Stimulated activated CD4-positive, alpha-beta T cell treated with anti-CD3 and anti-CD28 coated beads, Interleukin-12 subunit alpha, Interleukin-12 subunit beta, amount 100 ng/mL, for 24 hours (primary cell): ENCODE data around the gene MID1.

Experiments used
- DNase-seq, 2 experiments: peaks; one replicate each; pipeline ENCODE4 v3.0.0-alpha.2; 2020; ENCODE audit warnings: low read depth in 2 of 2

MID1 gene

DNA sequence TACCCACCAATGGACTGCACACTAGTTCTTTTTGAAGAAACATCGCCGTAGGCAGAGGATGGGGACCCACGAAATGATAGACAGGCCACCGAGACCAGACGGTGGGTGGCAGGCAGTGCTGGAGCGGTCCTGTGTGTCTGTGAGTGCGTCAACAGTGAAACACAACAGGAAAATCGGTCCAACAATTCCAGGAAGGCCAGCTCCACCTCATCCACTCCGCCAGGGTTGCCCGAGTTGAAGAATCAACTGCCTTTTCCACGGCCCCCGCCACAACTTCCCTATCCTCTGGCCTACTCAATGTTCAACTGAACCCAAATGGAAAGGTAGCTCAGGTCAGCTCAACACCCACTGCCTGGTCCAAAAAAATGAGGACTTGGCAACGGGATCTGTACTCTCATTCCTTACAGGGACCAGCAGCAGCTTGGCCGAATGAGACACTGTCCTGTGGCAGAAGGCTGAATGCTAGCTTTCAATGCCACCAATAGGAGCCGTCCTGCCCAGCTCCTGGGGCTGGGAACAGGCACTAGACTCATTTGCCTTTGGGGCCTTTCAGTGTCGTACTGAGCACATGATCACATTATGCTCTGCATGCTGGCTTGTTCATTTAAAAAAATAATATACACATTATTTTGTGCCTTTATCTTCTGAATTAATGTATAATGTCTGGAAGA is 43.5 kb downstream of the MID1 start:
- no peak for DNase-seq

DNA sequence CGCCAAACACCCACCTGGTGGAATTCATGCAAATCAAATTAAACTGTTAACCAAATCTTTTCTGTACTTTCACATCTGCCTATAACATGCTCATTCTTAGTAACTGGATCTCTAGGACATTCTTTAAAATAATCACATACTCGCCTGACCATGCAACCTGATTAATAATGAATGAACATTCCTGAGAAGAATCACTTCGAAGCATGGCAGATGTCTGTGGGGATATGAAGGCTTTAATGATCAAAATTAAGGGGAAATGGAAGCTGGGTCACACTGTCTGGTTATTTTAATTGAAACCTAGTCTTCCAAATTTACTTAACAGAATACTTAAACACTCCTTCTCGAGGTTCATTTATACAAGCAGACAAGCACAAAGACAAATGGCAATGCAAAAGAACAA is 44.2 kb downstream of the MID1 start:
- DNase-seq = no peak

DNA sequence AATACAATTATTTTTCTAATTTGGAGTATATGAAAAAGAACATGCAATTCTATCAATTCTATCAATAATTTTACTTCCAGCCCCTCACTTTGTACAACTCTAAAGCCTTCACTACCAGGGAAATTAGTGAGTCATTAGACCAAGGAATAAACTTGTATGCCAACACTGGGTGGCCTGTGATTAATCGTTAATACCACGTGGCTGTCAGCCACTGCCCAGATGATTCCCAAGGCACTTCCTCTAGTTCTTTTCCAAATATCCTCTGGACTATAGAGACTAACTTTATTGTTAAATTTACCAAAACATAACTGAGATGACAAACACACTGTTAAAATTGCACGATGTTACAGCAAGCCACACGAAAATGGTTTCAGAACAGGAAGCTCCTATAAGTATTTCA is 45.7 kb downstream of the MID1 start:
- DNase-seq = no peak

GRCh38 chrX:10571260-10571659 is 49.1 kb downstream of the MID1 start:
- no peak for DNase-seq

GRCh38 chrX:10570601-10571000 is 49.8 kb downstream of the MID1 start:
- DNase-seq = no peak

GRCh38 chrX:10569946-10570345 is 50.4 kb downstream of the MID1 start:
- DNase-seq = no peak

- DNase-seq = no peak
These were observed 52.0 kb downstream of the MID1 start for GRCh38 chrX:10568428-10568827.

DNA sequence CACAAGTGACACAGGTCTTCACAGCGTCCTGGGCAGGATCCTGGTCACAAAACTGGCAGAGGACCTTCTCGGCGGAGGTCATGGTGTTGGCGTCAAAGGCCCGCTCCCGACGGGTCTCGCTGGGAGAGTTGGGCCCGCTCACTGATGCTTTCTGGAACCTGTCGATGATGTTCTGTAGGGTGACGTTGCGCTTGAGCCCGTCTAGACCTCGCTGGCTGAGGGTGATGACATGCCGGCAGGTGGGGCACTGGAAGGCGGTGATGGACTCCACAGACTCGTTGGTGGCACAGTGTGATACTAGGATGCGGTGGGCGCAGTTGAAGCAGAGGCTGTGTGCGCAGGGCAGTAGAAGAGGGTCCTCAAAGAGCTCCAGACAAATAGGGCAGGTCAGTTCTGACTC is 53.2 kb downstream of the MID1 start:
- no peak for DNase-seq

DNA sequence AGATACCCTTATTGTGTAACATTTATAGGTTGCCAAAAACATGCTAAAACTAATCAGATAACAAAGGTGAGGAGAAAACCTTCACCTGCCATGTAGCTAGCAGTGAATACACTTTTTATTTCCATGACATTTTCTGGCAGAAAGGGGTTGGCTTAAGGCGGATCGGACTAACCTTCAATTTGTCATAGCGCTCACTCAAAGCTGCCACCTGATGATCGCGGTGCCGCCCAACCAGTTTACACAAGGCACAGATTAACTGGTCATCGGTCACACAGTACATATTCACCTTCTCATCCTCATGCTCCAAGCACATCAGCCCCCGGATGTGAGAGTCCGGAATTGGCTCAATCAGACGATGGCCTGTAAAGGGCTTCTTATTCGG is 53.7 kb downstream of the MID1 start:
- DNase-seq = no peak

DNA sequence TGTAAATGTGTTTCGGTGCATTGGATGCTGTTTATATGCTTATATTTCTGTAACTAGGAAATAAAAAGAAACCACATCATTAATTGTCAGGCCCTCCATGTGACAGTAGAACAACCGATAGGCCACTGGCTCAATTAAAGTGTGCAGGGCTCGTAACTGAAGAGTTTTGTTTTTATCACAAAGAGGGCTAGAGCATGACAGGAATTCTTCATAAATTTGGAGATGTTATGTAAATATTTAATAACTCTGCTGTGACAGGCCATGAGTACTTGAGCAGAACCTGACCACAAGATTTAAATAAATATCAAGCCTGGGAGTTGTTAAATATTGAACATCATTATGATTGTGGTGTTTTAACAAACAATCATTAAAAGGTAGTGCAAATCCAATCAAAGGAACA is 55.9 kb downstream of the MID1 start:
- DNase-seq = no peak

DNA sequence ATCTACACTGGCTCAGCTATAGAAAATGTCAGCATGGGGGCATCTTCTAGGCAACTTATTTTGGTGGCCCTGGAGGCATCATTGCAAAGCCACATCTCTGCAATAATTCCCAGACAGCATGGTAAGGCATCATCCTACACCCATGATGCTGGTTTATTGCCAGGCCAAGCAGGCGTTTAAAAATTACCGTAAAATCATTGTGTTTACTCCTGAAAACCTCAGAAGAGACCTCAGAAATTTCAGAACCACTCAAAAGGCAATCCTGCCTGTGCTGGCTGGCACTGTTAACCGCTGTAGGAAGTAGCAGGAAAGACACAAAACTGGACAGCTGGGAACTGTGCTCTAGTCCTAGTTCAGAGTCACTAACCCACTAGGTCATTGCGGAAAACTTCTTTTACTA is 63.2 kb downstream of the MID1 start:
- no peak for DNase-seq

DNA sequence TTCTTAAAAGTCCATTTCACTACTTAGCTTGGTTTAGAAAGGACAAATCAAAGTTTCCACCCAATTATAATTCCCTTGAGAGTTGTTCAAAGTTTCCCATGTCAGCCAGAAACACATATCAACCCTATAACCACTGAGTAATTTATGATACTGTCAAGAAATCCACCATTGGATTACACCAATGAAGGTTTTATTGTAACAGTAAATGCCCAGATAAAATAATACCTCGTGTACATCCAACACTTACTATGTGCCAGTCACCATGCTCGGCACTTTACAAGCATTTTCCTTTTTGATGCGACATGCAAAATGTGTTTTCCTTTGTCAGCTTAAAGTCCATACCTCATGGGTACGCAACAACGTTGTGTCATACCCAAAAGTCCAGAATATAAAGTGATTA is 64.0 kb downstream of the MID1 start:
- DNase-seq = no peak

GRCh38 chrX:10555846-10556245 is 64.5 kb downstream of the MID1 start:
- no peak for DNase-seq

- DNase-seq = no peak
These were observed 65.6 kb downstream of the MID1 start for GRCh38 chrX:10554612-10555270.

- DNase-seq = no peak
These were observed 71.1 kb downstream of the MID1 start for GRCh38 chrX:10549280-10549679.

GRCh38 chrX:10548688-10549087 is 71.7 kb downstream of the MID1 start:
- no peak for DNase-seq

DNA sequence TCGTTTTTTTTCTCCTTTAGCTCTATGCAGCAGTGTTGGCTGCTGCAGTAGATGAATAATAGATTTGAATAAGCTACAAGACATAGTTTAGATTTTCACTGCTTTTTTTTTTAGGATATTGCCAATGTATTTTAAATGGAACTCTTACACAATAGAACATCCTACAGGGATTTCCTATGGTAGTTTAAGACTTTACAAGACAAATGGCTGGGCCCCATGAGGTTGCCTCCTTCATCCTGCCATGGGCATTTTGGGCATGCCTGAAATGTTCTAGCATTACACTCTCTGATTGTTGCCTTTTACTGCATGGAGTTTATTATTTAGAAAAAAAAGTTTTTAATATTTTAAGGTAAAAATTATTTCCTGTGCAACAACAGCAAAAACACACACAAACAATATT is 74.5 kb downstream of the MID1 start:
- no peak for DNase-seq

- DNase-seq = no peak
These were observed 77.8 kb downstream of the MID1 start for GRCh38 chrX:10542586-10542985.

- no peak for DNase-seq
These were observed 81.6 kb downstream of the MID1 start for GRCh38 chrX:10538831-10539230.

- no peak for DNase-seq
These were observed 83.1 kb downstream of the MID1 start for GRCh38 chrX:10537308-10537707.

DNA sequence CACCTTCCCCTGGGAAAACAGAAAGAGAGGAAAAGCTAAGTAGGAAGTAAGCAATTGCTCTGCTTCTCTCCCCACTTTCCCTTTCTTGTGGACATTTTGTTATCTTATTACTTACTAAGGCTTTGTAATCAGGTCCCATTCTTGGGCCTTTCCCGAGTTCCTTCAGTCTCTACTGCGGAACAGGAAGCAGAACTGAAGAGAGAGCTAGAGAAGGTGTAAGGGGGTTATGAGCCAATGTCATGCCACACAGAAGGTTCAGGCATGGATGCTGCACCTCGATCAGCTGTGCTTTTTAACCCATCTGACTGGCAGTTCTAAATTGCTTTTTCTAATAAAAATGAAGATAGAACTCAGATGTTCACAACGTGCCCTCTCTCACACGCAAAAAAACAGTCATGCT is 83.6 kb downstream of the MID1 start:
- no peak for DNase-seq

GRCh38 chrX:10534611-10535010 is 85.8 kb downstream of the MID1 start:
- DNase-seq = no peak

- no peak for DNase-seq
These were observed 86.6 kb downstream of the MID1 start for GRCh38 chrX:10533696-10534365.
